ENCODE measurements around the gene TCP11L2.
"Not testable (repeated sequence)": the region's sequence is repeated elsewhere in the genome, so short reads cannot be mapped to it uniquely, and the experiment has no call there.

Gene TCP11L2

DNA sequence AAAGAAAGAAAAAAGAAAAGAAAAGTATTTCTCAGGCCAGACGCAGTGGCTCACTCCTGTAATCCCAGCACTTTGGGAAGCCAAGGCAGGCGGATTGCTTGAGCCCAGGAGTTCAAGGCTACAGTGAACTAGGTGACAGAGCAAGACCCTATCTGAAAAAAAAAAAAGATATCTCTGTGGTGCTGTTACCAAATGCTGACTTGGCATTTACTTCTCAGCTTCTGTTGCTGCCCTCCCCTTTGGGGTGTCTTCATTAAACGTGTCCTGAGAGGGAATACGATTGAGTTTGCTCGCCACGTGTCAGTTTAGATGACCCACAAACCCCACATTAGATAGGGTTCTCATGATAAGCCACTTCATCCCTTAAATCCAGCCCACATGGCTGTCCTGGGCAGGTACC lies 50.6 kb downstream of the TCP11L2 start:
- DNase-seq, result no peak

GRCh38 chr12:106357549-106358395 lies 55.2 kb downstream of the TCP11L2 start, which contains the start of gene POLR3B:
Gene POLR3B, plus strand, starts transcription at chr12:106357748. Its CDS starts 132 bp downstream, at chr12:106357880.
- DNase-seq, result peak; percentile 96

DNA sequence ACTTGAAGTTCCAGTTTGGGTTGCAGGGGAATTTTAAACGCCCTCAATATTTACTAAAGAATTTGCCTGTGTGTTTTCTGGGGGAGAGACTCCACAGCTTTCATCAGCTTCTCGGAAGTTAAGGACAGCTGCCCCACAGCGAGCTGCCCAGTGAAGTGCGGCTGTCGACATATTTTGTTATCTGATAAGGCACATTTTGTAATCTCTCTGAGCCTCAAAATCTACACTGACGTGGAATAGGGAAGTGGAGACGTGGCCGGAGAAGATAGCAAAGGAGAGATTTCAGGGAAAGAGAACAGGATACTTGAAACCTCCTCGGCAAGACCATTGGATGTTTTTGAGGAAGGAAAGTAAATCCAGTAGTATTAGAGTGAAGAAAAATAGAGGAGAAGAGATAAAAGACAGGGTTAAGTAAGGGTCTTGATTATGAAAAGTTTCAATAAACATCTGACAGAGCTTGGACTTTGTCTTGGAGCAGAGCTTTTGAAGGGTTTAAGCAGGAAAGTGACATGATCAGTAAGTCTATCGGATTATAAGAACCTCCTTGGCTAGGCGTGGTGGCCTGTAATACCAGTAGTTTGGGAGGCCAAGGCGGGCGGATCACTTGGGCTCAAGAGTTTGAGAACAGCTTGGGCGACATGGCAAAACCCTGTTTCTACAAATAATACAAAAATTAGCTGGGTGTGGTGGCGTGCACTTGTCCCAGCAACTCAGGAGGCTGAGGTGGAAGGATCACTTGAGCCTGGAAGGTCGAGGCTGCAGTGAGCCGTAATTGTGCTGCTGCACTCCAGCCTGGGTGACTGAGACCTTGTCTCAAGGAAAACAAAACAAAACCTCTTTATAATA lies 56.1 kb downstream of the TCP11L2 start:
- DNase-seq, result peak; percentile 63

GRCh38 chr12:106359646-106360399 lies 57.3 kb downstream of the TCP11L2 start:
- no peak for DNase-seq

DNA sequence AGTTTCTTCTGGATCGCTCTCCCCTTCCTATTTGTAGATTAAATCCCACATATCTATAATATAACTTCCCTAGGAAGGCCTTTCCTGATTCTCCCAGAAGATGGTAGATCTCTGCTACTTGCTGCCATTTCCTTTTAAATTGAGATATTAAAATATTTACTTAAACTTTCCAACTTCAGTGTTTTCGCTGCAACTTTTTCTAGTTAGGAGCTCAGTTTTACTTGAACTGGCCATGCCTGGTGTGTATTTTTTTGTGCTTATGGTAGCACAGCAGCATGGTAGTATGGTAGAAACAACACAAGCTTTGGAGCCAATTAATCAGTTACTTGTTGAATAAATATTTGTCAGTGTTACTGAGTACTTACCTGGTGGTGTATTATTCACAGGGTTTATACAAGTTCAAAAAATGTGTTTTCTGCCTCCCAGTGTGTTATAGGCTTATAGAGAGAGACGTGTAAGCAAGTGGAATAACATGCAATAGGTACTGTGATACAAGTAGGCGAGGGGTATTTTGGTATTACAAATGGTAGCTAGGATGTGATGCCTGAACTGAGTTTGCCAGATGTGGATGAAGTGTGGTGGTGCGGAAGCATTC lies 58.0 kb downstream of the TCP11L2 start:
- DNase-seq, result no peak

DNA sequence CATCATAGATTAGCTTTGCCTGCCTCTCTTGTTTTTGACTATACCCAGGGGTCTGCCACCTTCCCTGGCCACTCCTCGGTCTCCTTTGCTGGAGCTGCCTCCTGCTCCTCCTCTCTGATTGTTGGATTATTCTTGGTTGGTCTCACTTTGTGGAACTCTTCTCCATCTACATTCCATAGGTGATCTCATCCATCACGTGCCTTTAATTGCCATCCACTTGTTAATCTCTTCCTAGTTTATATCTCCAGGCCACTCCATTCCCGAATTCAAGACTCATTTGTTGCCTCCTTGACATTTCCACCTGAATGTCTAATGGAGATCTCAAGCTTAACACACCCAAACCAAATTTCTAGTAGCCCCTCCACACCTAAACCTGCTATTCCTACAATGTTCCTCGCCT lies 60.4 kb downstream of the TCP11L2 start:
- DNase-seq, result no peak

DNA sequence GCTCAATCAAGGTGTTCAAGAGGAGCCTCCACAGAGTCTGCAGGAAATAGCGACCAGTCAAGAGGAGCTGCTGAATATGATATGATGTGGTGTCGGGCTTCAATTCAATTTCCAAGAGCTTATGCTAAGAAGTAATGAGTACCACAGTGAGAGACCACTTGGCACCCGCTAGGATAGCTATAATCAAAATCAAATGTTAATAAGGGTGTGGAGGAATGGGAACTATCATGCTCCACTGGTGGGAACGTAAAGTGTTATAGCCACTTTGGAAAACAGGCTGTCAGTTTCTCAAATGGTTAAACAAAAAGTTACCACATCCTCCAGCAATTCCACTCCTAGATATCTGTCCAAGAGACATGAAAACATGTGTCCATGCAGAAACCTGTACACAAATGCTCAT lies 61.7 kb downstream of the TCP11L2 start:
- DNase-seq, result no peak

DNA sequence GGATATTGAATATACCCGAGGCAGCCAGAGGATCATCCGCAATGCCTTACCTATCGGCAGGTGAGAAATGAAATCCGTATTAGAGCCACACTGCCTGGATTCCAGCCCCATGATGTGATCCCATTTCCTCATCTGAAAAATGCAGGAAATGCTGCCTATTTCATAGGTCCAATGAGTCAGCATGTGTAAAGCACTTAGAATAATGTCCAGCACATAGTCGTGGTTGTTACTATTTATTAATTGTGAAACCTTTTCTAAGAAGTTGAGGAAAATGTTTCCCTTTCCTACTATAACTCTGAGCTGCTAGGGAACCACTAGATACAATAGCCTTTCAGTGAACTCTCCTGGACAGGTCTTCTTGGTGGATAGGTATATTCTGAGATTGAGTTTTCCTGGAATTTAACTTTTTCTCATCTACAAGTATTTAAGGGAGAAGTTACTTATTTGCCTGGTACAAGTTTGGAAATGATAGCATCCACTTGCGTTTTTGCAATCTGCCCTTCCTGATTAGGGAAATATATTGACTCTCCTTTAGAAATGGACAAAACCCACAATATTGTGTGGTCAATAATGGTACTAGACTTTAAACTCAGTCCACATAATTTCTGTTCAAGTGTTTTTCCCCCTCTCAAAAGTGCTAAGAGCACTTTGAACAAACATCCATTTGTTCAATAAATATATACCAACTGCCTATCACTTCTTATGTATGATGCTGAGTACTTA lies 67.3 kb downstream of the TCP11L2 start:
- no peak for DNase-seq

DNA sequence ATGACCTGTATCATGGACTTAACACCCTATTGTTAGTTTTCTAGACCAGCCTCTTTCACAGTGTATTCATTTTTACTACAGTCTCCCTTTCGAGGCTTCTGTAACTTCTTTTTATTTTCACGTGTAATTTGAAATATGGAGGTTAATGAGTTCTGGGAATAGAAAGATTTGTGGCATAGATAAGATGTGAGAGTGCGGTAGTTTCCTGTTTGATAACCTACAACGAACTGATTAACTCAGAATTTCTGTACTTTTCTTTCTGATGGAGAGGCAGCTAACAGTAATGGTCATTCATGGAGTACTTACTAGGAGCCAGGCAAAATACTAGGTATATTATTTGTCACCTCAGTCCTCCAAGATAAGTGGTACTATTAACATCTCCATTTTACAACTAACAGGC lies 76.3 kb downstream of the TCP11L2 start:
- no peak for DNase-seq

DNA sequence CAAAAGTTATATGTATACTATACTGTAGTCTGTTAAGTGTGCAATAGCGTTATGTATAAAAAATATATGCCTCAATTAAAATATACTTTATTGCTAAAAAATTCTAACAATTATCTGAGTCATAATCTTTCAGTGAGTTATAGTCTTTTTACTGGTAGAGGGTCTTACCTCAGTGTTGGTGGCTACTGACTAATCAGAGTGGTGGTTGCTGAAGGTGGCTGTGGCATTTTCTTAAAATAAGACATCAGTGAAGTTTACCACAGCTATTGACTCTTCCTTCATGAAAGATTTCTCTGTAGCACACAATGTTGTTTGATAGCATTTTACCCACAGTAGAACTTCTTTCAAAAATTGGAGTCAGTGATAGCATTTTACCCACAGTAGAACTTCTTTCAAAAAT lies 78.4 kb downstream of the TCP11L2 start:
- DNase-seq, result no peak

DNA sequence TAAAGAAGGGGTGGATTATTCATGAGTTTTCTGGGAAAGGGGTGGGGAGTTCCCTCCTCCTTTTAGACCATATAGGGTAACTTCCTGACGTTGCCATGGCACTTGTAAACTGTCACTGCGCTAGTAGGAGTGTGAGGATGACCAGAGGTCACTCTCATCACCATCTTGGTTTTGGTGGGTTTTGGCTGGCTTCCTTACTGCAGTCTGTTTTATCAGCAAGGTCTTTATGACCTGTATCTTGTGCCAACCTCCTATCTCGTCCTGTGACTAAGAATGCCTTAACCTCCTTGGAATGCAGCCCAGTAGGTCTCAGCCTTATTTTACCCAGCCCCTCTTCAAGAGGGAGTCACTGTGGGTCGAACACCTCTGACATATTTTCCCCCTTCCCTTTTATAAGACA lies 79.3 kb downstream of the TCP11L2 start:
- not testable (repeated sequence) for DNase-seq

DNA sequence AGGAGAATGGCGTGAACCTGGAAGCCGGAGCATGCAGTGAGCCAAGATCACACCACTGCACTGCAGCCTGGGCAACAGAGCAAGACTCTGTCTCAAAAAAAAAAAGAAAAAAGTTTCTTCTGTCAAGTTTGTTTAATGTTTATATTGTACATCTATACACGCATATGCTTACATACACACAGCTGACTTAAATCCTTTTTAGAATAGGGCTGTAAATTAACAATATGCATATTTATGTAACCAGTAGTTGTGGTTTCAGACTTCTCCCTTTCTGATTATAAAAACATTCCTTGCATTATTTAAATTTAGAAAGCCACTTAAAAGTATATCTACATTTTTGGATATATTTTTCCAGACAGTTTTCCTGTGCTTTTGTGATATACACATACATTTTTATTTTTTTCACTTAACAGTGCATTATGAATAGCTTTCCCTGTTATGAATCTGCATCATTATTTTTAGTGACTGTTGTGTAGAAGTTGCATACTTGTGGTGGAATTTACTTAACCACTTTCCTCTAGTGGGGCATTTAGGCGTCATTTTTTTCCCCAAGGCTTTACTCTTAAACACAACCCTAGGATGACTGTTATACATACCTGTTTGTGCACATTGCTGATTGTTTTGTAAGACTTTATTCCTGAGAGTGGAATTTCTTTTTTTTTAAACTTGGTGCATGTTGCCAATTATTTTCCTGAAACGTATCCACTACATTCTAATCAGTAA lies 84.4 kb downstream of the TCP11L2 start:
- no peak for DNase-seq

GRCh38 chr12:106387848-106388377 lies 85.4 kb downstream of the TCP11L2 start:
- no peak for DNase-seq

DNA sequence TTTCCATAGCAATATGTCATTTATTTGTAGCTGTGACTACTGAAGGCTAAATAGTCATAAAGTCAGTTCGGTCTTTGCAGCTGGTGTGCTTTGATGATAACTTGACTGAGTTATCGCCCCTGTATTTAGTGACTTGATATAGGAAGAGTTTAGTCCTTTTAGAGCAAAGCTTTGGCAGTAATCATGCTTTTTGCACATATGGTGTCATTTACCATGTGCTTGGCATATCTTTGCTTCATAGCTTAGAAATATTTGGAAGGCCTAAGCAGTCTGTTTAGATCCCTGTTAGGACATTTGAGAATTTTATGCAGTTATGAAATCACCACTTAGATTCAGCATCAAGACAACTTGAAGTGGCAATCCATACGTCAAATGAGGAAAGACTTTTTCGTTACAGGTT lies 86.6 kb downstream of the TCP11L2 start:
- no peak for DNase-seq

DNA sequence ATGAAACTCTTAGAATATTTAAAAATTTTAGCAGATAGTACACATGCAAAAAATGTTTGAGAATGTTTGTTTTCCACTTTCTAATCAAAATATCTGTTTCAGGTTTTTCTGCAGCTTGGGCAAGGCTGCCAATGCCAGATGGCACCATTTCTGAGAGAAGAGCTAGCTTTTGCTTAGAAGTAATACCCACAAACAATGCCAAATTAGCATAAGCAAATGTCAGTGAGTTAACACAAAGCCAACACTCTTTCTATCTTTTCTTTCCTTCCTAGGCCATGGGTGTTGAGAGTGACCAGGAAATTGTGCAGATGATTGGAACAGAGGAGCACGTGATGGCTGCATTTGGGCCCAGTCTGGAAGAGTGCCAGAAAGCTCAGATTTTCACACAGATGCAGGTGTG lies 90.2 kb downstream of the TCP11L2 start:
- DNase-seq, result no peak

Measured in suppressor macrophage treated with lipopolysaccharide for 4 hours (primary cell).